Large intestine (tissue), 3 donors: ENCODE results near the gene CDH12. TPM values are rescaled to one million over a fixed set of nuclear protein-coding genes. Genes with fewer than 3 reads are reported as not detected.

Source experiments
- DNase-seq, 2 donors: peaks; one replicate each; pipeline versions ENCODE4 v3.0.0 to v3.0.0-alpha.2; 2013
- H3K27ac ChIP-seq: one replicate; pipeline ENCODE4 v1.5.1; 2013; ENCODE audit warnings: low read length
- H3K27me3 ChIP-seq: 2 replicates; pipeline ENCODE4 v1.6.1; 2013; ENCODE audit warnings: low read length; ENCODE audit not compliant: control insufficient read depth, insufficient read depth
- H3K36me3 ChIP-seq: 2 replicates; pipeline ENCODE4 v1.6.1; 2013; ENCODE audit warnings: low read length; ENCODE audit not compliant: control insufficient read depth, insufficient read depth
- H3K4me1 ChIP-seq: one replicate; pipeline ENCODE4 v1.6.1; 2013; ENCODE audit warnings: low read length; ENCODE audit not compliant: control insufficient read depth, insufficient read depth
- H3K4me3 ChIP-seq: one replicate; pipeline ENCODE4 v1.5.1; 2013; ENCODE audit warnings: low read length
- H3K9me3 ChIP-seq: one replicate; pipeline ENCODE4 v1.6.1; 2013; ENCODE audit warnings: mild to moderate bottlenecking, low read depth, low read length, moderate library complexity; ENCODE audit not compliant: control insufficient read depth
- WGBS: methylation state at CpG from one replicate; pipeline ENCODE4 v1.1.5; 2013; ENCODE audit warnings: low lambda C conversion rate; ENCODE audit not compliant: insufficient coverage; 5-methylcytosine and 5-hydroxymethylcytosine counted together
- polyA plus RNA-seq: library from polyadenylated mRNA; unstranded; fragments of 120-200 nt; gene quantifications from one replicate; pipeline ENCODE4 v1.2.1, GENCODE V29; 2013

Gene CDH12
- polyA plus RNA-seq, 1 donor = 1.1 TPM

- no peaks in the 10 kb centered on the region for H3K9me3 ChIP-seq
- no peak overlapping the region for H3K27ac ChIP-seq
- no peaks in the 10 kb centered on the region for H3K36me3 ChIP-seq
- H3K27me3 ChIP-seq = no peaks in the 10 kb centered on the region
- H3K4me1 ChIP-seq = peaks cover 7% of the 10 kb centered on the region
- DNase-seq = peak; percentile 24 to 56
- H3K4me3 ChIP-seq = no peak overlapping the region
These were observed 1018.3 kb downstream of the CDH12 start for GRCh38 chr5:21834863-21835262.

GRCh38 chr5:21831145-21831787 lies 1021.9 kb downstream of the CDH12 start:
- H3K27ac ChIP-seq = no peak overlapping the region
- no CpG with 5 or more reads among the region's 6 CpGs for WGBS
- no peaks in the 10 kb centered on the region for H3K9me3 ChIP-seq
- no peaks in the 10 kb centered on the region for H3K36me3 ChIP-seq
- no peak for DNase-seq
- H3K27me3 ChIP-seq = no peaks in the 10 kb centered on the region
- H3K4me3 ChIP-seq = no peak overlapping the region
- peaks cover 7% of the 10 kb centered on the region for H3K4me1 ChIP-seq

DNA sequence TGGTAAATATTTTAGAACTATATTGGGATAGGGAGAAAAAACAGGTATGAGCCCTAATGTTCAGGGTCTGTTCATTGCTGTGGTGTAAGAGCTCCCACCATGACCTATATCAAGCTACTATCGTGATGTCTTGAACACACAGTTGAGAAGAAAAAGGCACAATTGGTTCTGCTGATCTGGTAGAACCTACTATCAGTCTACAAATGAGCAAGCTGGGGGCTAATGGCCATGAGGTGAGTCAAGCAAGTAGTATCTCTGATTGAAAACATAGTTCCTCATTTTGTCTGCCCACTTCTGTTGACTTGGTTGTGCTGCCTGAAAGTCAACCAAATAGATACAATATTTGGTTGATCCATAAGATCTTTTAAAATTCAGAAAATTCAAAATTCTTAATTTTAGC lies 1026.3 kb downstream of the CDH12 start:
- Histone ChIP-seq H3K9me3 (no peaks in the 10 kb centered on the region), H3K27me3 (no peaks in the 10 kb centered on the region), H3K4me1 (peaks cover 7% of the 10 kb centered on the region), H3K4me3 (no peak overlapping the region), H3K27ac (no peak overlapping the region), H3K36me3 (no peaks in the 10 kb centered on the region)
- DNase-seq = no peak
- whole genome bisulfite sequencing = no CpG with 5 or more reads among the region's 1 CpG

DNA sequence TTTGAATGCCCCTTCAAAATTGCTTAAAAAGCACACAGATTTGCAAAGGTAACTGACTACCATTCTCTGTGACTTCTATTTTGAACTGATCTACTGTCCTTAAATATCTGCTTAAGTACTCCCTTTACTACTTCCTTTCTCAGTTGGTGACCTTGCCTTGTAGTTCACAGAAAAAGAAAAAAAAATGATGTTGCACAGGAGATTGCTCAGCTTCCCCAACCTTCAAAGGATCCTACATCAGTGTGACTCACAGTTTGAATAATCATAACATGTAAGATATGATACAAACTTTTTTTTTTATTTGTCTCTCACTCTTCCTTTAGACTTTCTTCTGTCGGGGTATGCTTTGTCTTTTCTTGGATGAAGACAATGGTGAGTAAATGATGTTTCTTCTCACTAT lies 1029.6 kb downstream of the CDH12 start:
- Histone ChIP-seq H3K27me3 (no peaks in the 10 kb centered on the region), H3K4me1 (no peaks in the 10 kb centered on the region), H3K27ac (no peak overlapping the region), H3K9me3 (no peaks in the 10 kb centered on the region), H3K4me3 (no peak overlapping the region), H3K36me3 (no peaks in the 10 kb centered on the region)
- WGBS = no CpG with 5 or more reads among the region's 1 CpG
- DNase-seq = no peak

DNA sequence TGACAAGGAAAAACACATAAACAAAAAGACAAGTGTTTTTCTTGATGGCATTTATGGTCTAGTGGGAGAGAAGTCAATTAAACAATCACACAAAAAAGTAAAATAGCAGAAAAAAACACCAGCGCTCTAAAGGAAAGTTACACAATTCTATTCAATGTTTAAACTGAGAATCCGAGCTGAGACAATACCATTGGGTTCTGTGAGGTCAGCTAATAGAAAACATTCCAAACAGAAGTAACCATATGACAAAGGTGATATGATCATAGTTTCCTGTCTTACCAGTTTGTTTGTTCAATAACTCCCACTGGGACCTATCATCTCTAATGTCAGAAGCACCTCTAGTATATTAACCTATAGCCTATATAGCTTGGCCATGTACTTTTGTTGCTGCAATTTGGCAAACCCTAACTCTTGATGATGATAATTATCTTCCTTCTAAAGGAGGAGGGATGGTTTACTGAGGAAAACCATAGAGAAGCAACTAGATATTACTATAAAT lies 1030.0 kb downstream of the CDH12 start:
- no peaks in the 10 kb centered on the region for H3K9me3 ChIP-seq
- no peaks in the 10 kb centered on the region for H3K27me3 ChIP-seq
- H3K27ac ChIP-seq = no peak overlapping the region
- 80% methylated on average over 1 of the region's 2 CpGs for WGBS
- no peak for DNase-seq
- no peak overlapping the region for H3K4me3 ChIP-seq
- no peaks in the 10 kb centered on the region for H3K36me3 ChIP-seq
- no peaks in the 10 kb centered on the region for H3K4me1 ChIP-seq

DNA sequence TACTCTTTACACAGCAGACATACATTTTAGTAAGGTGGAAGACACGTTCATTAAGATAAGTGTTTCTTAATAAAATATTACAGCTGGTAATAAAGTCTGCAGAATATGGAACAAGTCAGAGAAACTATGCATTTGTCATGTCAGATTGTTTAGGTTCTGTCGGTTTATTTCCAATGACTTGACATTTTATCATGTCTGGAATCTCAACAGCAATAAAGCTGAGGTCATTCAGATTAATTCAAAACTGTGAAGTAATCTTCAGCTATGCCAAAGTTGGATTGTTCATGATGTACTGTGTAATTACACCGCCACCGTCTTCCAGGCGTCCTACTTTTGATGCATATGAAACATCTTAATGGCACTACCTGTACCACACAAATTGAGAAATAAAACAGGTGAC lies 1032.6 kb downstream of the CDH12 start:
- H3K27ac ChIP-seq = no peak overlapping the region
- no peaks in the 10 kb centered on the region for H3K9me3 ChIP-seq
- no peaks in the 10 kb centered on the region for H3K27me3 ChIP-seq
- no peaks in the 10 kb centered on the region for H3K4me1 ChIP-seq
- H3K4me3 ChIP-seq = no peak overlapping the region
- WGBS = 20% methylated on average over 2 of the region's 5 CpGs
- DNase-seq = no peak
- no peaks in the 10 kb centered on the region for H3K36me3 ChIP-seq

GRCh38 chr5:21818370-21818720 lies 1034.8 kb downstream of the CDH12 start:
- Histone ChIP-seq H3K9me3 (no peaks in the 10 kb centered on the region), H3K4me3 (no peak overlapping the region), H3K27me3 (no peaks in the 10 kb centered on the region), H3K36me3 (no peaks in the 10 kb centered on the region), H3K4me1 (no peaks in the 10 kb centered on the region), H3K27ac (no peak overlapping the region)
- no CpG with 5 or more reads among the region's 1 CpG for WGBS
- no peak for DNase-seq

DNA sequence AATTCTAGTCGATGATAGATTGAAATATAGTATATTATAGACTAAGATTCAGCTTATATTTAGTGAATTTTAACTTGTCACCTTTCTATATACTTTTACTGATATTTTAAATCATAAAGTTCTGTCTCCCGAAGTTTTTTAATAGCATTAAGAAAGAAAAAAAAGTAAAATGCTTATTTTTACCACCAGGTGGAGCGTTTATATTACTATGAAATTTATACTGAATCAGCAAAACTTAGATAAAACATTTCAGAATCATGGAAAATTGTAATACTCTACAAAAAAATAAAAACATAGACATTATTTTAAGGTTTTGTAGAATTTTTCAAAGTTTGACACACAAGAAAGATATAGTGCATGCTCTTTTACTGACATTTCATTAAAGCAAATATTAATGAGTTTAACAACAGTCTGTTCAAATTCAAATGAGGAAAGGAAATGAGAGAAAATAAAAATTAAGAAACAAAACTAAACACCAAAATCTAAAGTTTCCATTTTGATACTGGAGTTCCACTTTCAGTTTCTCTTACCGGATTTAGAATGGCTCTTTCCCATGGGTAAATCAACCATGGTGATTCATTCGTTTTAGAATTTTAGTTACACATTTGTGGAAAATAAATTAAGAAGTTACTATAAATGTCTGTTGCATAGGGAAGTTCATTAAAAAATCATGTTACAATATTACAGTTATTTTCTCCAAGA lies 1035.3 kb downstream of the CDH12 start:
- WGBS = 71% methylated on average over 4 of the region's 5 CpGs

DNA sequence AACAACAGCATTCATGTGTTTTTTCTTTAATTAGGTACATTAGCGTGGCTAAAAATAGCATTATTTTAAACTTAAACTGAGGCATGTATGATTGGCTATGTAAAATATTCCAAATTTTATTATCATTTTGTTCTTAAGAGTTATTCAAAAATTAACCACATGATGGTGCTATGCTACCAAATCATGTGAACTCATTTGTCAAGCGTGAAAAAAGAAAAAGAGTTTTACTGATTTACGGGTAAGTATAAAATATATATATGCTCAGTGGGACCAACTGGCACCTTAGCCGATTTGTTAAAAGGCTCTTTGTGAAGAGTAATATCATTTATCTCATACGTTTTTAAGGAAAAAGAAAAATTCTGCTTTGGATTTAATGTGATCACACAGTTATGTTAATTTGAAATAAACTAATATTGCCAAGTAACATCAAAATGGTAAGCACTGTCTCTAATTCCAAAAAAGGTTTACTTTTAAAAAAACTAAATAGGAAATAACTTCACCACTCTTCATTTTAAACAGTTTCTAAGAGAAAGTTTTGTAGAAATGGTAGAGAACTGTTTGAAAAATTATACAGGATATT lies 1042.3 kb downstream of the CDH12 start:
- no peak overlapping the region for H3K27ac ChIP-seq
- DNase-seq = no peak
- WGBS = 64% methylated on average over 4 of the region's 5 CpGs
- no peaks in the 10 kb centered on the region for H3K9me3 ChIP-seq
- no peaks in the 10 kb centered on the region for H3K27me3 ChIP-seq
- H3K4me3 ChIP-seq = no peak overlapping the region
- no peaks in the 10 kb centered on the region for H3K4me1 ChIP-seq
- no peaks in the 10 kb centered on the region for H3K36me3 ChIP-seq

More for the DNA sequence above, 1035.3 kb downstream of the CDH12 start:
- Histone ChIP-seq H3K27ac (no peak overlapping the region), H3K4me1 (no peaks in the 10 kb centered on the region), H3K4me3 (no peak overlapping the region), H3K9me3 (no peaks in the 10 kb centered on the region), H3K36me3 (no peaks in the 10 kb centered on the region), H3K27me3 (no peaks in the 10 kb centered on the region)
- DNase-seq = no peak

- Histone ChIP-seq H3K4me1 (no peaks in the 10 kb centered on the region), H3K9me3 (no peaks in the 10 kb centered on the region), H3K27me3 (no peaks in the 10 kb centered on the region), H3K36me3 (no peaks in the 10 kb centered on the region), H3K27ac (no peak overlapping the region), H3K4me3 (no peak overlapping the region)
- WGBS = 71% methylated on average over 2 of the region's 2 CpGs
- no peak for DNase-seq
These were observed 1043.5 kb downstream of the CDH12 start for GRCh38 chr5:21809611-21810010.
